HG02884 (cell line): ENCODE measurements around the gene CTNNA3.

Experiments
- ATAC-seq: cut with Tn5 transposase; IDR thresholded peaks from one replicate; pipeline ENCODE4 v1.9.1; 2021; ENCODE audit warnings: mild to moderate bottlenecking, moderate library complexity; ENCODE audit not compliant: unreplicated experiment

Gene CTNNA3

DNA sequence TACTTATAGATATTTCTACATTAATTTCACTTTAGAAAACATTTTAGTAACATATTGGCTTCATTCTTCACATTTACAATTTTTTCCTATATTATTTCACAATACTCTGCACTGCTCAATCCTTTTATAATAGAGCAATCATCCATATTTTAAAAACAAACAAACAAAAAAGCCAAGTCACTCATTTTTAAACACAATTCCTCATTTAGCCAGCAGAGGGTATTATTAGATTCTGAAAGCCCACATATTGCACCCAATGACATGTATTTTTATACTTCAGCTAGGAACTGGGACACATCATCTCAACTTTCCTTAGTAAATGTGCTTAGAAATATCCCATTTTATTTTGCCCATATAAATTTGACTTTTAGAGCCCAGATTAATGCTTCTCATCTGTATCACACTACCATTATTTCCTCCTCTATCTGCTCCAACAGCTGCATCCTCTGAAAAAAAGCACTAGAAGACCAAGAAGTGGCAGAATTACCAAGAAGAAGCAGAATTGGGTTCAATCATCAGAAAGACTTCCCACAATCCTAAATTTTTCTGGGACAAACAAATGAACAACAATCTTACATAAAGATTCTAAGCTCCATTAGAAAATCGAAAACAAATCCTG is 29.5 kb downstream of the CTNNA3 start:
- ATAC-seq: no peak

DNA sequence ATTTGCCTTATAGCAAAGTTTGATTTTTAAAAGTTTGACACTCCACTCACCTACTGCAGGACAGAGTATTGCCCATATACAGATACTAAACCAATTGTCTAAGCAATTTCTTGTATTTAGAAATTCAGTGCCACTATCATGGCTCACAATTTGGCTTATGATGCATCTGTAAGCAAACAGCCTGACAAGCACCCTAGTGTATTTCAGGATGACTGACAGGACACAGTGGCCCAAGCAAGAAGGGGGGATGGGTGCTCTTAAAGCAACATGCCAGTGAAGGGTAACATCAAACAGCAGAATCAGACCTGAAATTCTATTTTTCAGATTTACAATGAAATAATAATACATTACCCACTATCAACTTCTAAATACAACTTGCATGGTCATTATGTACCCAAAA is 30.5 kb downstream of the CTNNA3 start:
- ATAC-seq: no peak

DNA sequence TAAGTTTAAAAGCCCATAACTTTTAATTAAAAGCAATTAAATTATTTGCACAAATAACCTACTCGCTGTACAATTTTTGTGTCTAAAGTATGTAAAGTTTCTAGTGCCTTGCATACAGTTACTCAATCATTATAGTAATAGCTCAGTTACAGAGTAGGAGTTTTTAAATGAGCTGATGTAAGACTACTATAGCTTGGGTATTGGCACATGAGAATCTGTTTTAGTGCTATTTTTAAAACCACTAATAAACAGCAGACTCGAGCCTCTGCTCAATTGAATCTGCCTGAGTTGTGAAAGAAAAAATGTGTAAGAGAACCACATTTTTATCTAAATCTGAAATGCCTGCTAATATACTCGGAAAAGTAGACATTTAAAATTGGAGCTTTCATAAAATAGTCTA is 31.1 kb downstream of the CTNNA3 start:
- no peak for ATAC-seq

DNA sequence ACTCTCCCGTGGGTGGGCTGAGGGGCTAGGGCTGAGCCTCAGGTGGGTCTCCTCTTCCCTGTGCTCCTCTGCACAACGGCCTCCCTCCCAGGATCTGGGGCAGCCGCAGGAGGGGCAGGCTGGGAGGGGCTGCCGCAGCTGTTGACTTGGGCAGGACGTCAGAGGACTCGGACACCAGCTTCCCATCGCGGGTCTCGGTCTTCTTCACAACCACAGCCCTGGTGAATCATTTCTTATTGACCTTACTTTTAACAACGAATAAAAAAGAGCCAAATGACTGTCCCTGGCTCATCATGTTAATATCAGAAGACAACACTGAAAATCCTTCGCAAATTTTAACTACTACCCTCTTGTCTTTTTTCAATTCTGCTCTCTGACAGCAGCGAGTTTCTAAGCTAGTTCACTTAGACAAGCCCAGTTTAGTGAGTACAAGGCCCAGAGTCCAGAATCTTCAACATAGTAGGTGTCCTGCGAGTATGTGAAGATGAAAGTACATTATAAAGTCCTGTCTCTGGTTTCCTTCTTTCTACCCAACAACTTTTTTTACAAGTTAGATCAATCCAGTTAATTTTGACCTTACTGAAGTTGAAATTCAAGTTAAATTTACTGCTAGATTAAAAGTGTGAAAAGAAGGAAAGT is 32.4 kb downstream of the CTNNA3 start:
- no peak for ATAC-seq

DNA sequence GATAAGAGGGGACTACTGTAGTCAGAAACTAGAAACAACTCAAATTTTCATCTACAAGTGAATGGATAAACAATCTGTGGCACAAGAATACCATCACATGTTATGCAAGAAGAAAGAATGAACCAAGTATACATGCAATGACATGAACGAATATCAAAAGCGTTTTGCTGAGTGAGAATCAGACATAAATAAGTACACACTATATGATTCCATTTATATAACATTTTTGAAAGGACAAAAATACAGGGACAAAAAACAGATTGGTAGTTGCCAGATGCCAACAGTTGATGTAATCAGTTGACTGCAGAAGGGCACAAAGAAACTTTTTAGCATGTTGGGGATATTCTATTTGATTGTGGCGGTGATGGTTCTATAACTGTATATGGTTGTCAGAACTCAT is 33.6 kb downstream of the CTNNA3 start:
- ATAC-seq: no peak

DNA sequence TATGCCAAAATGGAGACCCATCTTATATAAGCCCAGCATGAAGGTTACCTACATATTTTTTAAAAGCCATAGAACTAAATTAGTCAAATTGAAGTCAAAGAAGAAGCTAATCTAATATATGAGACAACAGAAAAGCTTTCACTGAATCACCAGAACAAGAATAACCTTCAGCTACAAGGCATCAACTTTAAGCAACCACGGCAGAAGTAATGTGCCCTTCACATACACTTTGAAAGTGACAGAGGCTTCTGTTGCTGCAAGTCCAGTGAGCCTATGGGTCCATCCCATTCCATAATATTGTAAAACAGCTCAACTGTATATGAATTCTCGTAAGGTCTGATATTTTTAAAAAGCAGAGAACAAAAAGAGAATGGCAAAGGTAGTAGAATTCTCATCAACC is 36.5 kb downstream of the CTNNA3 start:
- no peak for ATAC-seq

DNA sequence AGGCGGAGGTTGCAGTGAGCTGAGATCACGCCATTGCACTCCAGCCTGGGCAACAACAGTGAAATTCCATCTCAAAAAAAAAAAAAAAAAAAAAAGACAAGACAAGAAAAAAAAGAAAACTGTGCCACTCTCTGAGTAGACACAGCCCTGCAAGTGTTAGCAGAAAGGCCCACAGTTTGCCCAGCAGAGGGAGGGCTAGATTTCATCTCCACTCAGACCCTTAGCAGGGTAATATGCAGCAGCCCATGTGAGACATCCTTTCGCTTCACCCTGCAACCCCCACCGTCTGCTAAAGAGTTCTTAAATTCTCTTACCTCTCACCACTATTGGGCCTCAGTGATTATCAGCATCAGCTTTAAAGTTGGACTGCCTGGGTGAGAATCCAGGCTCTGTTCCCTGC is 38.2 kb downstream of the CTNNA3 start:
- ATAC-seq: no peak

DNA sequence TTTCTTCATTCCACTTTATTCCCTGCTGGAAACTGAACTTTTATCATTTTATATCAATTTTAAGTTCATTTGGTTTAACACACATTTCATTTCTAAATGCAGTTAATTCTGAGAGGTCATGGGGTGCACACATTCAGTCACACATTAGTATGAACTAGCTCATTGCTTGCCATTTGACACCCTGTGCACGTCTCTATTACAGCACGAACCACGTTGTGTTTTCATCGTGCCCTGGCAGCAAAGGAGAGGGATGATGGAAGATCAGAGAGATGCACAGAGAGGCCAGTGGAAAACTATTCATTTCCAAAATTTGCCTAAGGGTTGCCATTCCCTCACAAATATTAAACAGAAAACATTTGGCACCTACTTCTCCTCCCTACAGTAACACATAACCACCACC is 45.4 kb downstream of the CTNNA3 start:
- ATAC-seq: no peak

DNA sequence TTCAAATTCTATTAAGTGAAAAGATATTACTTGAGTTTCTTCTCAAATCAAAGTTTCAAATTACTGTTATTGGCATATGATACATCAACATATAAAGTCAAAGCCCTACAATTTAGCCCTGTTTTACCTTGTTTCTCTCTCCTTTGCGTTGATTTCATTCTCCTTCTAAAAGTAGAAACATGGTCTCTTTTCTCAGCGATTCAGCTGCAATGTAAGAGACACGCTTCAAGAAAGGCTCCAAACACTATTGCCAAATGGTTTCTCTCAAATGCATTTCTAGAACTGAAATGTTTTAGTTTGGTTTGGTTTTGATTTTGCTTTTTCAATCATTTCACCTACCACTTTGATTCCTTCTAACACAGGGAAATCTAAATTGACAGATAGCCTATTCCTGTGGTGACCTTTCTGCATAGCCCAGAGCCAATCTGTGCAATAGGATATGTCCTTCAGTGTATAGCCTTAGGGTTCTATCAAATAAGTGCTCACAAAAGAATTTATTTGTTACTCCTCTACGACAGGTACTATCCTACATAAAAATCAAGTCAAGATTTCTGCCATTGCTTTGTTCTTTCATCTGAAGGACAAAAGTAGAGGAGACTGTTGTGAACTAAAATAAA is 47.3 kb downstream of the CTNNA3 start:
- no peak for ATAC-seq

DNA sequence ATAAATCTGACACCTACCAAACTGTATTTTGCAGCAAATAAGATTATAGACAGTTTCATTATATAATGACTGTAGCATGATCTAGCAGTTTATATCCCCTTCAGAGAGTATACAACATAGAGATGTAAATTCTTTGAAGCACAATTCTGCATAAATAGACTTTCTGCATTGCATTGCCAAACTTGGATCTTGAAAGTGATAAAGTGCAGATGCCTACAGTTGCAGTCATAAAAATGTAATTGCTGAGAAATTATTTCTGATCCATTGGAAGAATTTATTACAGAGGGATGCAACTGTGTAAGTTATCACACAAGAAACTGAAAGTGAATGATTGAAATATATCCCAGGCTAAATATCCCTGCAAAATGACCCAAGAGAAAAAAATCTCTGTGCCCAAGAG is 65.1 kb downstream of the CTNNA3 start:
- no peak for ATAC-seq

DNA sequence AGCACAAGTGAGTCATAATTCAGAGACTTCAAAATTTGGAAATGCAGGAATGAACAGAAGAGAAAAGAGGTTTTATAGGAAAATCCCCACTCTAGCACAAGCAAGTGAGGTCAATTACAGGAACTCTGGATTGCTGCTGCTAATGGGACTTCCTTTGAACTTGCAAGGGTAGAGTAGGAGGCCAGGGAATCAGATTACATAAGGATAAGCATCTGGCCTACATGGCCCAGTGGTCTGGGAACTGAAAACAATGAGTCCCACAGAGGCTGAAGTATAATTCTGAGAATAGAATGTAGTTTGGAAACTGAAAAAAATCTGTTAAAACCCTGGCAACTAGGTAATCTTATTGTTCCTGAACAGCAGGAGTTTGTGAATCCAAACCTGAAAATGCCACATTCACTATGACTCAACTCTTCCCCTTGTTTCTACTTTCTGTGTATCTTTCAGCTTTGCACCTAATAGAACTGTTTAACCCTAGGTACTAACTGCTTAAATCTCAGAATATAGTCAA is 66.5 kb downstream of the CTNNA3 start:
- peak; percentile 59 for ATAC-seq

DNA sequence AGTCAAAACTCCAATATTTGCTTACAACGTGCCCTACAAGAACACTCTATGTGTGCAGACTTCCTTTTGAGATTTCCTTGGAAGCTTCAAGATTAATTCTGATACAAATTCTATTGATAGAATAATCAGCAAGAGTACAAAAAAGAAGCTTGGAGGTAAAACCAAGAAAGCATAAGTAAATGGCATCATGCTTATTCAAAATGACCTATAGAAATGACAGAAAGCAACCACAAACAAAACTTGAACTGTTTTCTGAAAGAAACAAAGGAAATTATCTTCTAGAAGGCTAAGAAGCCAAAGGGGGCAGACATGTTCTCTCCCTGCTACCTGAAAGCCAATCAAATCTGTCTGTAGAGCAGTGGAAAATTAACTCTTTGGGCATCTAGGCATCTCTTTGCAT is 73.0 kb downstream of the CTNNA3 start:
- ATAC-seq: no peak

DNA sequence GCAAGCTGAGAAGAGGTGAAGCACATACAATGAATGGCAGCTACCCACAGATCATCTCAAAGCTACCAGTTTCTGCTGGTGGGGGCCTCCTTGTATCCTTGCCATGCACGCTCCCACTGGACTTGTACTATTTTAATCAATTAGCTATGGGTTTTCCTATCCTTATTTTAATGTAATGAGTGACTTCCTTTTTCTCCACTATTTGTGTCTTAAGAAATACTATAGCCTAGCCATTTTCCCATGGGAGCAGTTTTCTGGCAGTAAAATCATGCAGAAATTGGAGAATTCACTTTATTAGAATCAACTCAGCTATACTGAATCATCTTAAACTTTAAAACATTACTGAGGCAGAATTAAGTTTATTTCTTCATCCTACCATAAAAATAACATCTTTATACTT is 73.5 kb downstream of the CTNNA3 start:
- no peak for ATAC-seq

DNA sequence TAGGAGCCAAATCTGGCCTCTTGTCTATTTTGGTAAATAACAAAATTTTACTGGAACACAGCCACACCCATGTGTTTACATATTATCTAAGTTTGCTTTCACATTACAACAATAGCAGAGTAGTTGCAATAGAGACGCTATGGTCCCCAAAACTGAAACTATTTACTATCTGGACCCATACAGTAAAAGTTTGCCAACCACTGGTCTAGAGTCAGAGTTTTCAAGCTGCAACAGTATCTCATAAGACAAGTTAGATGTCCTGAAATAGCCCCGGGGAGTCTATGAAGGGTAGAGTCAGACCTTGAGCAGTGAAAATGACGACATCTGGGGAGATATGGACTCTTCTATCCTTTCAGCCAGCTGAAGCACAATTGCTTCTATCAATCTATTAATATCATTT is 74.2 kb downstream of the CTNNA3 start:
- no peak for ATAC-seq

DNA sequence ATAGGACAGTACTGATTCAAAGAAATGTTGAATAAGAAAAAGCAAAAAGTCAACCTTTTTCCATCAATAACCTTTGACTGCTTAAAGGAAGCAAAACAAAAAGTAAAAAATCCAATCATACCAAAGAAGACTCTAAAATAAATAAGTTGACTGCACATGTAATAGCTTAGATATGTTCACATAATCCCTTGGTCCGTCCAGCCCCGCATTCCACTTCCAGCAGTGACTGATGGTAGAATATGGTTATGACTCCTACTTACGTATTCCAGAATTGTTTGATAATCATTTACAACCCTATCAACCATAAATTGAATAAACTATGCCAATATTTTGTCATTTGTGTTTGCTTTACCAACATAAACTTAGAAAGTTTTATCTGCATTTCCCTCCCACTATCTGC is 77.9 kb downstream of the CTNNA3 start:
- no peak for ATAC-seq

DNA sequence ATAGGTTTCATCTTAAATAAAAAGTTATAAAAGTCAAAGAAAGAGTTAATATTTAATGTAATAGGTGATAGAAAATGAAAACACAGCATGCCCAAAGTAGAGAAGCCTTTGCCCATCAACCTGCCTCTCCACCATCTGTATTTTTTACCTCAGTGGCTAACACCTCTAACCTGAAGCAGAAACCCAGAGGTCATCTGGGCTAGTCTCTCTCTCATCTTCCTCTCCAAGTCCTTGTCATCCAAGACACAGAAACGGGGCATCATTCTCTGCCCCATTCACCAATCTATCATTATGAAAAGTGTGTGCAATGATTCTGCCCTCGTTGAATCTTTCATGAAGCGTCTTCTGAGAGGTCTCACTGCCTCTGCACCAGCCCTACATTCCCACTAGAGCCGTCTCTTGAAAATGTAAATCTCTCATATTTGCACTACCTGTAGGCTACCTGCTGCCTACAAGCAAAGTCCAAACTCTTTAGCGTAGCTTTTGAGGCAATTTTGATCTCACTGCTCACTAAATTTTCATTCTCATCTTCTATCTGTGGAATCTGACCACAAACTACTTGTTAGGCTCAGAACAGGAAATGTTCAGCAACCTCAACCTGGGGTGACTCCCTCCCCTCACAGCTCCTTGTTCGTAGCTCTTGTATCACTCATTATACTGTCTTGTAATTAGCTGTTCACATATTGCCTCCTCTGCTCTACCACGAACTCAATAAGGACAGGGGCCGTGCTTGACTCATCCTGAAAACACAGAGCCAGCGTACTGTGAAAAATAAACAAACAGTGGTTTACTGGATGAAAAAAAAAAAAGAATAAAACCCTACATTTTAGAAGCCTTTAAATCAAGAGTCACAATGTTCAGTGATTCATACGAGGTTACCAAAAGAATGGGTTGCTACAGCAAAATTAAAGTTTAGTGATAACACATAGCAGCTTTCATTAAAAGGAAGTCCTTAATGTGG is 83.1 kb downstream of the CTNNA3 start:
- peak; percentile 99 for ATAC-seq

DNA sequence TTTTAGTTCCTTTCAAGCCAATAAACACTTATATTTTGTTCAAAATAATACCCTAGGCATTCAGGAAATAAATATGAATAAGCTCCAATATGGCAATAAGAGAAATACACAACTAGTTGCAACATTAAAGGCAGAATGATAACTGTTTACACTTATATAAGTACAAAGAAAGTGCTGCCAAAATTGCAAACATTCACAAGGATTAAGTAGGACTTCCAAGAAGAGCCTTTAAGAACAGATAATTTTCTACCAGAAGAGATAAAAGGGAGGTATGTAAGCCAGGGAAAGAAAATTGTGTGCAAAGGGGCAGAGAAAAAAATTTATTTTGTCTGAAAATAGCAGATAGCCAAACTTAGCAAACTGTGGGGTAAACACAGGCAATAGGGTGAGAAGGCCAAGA is 83.8 kb downstream of the CTNNA3 start:
- ATAC-seq: no peak

DNA sequence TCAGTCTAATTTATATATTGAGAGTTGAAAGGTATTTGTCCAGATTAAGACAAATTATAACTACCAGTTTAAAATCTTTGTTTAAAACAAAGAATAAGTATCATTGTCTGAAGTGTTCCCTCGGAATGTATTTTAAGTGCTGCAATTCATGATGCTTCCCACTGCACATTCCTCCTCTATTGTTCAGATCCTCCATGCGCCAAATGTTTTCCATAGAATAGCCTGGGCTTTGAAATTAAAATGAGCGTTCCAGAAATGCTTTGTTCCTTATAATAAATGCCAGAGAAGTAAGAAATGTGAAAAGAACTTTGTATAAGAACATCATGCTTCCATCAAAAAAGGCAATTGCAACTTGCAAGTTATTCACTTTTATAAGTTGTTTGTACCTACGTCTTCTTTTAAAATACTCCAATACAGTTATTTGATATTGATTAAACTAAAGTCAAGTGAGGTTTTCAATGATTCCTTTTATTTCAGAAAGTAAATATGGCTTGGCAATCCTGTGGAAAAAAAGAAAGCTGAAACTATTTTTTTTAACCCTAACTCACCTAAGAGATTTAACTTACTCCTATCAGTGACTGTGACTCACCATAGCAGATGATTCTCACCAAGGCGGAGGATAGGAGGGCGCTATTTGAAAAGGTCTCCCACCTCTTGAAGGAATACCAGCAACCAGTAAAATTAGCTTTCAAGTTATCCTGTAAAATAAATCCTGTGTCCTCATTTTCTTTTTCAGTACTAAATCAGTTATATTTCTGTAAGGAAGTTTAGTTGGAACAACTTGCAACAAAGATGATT is 85.8 kb downstream of the CTNNA3 start:
- no peak for ATAC-seq

DNA sequence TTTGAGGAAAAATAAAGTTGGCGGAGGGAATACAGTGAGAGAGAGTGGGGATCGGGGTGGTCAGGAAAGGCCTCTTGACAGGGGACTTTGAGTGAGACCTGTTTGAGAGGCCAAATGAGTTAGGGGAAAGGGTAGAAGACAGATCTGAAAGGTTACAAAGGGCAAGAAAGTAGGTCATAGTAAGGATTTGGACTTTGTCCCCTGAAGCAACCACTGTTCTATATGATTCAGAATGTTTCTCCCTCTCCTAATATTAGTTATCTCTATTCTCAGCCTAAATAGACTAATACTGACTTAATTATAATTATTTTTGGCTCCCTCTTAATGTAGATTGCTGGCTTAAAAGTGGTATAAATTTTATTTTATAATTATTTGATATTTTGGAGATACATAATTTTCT is 88.0 kb downstream of the CTNNA3 start:
- no peak for ATAC-seq

DNA sequence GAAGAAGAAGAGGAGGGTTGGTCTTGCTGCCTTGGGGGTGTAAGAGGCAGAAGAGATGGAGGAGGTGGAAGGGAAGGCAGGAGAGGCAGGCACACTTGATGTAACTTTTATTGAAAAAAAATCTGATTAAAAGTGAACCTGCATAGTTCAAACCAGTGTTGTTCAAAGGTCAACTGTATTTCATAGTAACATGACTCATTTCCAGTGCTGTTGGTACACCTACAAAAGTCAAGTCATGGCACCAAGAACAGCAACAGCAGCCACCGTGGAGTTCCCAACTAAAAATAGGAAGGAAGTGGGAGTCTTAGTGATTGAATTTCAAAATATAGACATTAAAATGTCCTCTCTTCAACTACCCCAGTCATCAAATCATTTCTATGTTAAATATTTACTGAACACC is 88.5 kb downstream of the CTNNA3 start:
- ATAC-seq: no peak

DNA sequence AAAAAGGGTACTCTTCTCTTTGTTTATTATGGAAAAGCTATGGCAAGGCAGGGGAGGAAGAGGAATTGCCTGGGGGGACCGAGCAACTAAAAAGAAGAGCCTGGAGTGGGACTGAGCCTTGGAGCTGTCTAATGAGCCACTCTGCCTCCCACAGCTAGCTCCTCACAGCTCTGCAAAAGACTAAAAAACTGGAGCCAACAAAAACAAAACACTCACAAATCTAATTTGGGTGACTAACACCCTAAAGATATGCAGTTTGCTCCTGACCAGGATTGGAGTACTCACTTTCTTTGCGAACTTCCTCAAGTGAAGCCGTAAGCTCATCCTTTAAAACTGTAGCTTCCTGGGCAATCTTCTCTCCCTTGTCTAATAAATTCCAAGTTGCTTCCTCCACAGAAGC is 89.4 kb downstream of the CTNNA3 start:
- ATAC-seq: no peak
